Putamen (tissue), 1 donor: ENCODE data around the gene CORO7.

ENCODE experiments used
- DNase-seq: peaks from one replicate; pipeline ENCODE4 v3.0.0-alpha.2; 2016; ENCODE audit warnings: low spot score

CORO7 gene

DNA sequence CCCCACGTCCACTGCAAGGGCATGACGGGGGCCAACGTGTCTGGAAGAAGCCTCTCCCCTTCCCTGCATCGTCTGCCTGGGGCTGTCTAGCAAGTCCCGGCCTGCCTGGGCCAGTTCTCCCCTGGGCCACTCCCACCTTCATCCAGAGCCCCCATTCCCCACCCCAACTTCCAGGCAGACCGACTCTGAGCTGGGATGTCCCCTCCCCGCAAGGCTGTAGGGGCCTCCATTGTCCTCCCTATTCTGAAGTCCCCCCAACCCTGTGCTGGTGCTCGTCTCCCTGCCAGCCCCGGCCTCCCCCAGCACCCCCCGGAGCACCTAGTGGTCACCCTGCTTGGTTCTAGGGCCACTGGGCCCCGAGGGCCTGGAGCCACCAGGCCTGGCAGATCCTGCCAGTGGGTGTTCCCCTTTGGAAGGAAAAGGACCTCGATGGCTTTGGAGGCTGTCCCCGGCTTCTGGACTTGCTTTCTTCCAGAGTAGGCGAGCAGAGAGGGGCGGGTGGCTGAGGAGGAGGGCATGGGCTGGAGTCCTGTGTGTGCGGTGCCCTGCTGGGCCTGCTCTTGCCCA, 95.7 kb downstream of the CORO7 start:
- DNase-seq: no peak

DNA sequence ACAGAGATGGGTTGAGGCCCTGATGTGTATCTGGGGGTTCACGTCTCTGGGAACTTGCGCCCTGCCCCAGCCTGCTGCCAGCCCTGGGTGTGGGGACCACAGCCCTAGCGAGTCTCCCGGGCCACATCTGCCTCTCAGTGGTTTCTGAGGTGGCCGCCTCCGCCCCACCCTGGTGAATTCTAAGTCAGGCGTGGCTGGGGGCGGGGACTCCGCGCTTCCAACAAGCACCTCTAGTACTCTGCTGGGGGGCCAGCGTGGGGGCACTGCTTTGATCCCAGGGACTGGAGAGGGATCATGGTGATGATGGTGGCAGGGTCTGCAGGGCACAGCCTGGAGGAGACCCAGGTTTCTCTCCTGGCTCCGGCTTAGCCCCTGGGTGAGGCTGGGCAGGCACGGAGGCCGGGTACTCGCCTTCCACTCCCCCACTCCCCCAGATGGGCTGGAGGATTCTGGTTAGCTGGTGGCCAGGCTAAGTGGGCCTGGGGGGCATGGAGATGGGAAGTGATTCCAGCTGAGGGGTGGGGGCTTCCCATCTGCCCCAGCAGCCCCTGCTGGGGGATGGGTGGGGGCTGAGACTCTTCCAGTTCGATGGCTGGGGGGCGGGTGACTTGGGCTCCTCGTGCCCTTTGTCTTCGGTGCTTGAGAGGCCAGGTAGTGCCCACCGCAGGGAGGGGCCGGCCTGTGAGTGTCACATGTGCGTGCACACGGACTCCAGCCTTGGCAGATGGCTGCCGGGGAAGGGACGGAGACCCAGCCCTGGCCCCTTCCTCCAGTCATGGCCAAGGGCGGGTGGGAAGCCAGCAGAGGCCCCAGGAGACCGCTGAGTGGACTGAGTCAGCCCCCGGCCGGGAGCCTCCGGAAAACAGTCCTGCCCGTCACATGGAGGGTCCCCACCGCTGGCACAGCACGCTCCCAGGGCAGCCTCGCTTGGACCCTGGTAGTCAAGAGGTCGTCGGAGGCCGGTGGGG, 96.7 kb downstream of the CORO7 start:
- no peak for DNase-seq

DNA sequence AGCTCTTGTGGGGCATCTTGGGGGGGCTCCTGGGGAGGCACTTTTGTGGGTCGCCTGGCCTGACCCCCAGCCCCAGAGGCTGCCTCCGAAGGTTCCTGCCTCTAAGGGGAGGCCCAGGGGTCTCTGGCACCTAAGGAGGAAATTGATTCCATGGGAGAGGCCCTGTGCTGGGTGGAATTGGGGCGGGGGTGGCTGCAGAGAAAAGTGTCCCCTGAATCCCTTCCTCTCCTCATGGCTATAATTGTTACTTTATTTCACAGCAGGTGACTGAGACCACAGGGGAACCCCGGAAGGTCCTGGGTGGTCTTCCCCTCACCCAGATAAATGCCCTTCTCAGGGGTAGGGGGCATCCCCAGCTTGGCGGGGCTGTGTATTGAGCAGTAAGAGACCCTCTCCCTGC, 97.4 kb downstream of the CORO7 start:
- DNase-seq: no peak

DNA sequence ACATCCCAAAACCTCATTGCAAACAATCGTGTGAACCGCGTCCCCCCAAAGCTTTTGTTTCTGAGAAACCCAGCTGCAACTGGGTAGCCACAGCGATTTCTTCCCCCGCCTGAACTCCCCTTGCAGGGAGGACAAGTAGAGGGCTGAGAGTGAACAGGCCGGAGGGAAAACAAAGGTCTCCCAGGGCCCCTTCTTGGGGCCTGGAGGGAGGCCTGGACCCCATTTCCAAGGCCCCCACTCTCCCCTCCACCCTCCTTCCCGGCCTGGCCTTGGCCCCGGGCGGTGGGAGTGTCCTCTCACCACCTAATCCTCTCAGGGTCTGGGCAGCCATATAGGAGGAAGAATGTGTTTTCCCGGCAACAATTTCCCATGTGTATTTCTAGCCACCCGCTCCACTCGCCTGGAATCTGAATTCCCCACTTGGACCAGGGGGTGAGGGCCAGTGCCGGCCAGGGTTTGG, 97.9 kb downstream of the CORO7 start:
- no peak for DNase-seq

DNA sequence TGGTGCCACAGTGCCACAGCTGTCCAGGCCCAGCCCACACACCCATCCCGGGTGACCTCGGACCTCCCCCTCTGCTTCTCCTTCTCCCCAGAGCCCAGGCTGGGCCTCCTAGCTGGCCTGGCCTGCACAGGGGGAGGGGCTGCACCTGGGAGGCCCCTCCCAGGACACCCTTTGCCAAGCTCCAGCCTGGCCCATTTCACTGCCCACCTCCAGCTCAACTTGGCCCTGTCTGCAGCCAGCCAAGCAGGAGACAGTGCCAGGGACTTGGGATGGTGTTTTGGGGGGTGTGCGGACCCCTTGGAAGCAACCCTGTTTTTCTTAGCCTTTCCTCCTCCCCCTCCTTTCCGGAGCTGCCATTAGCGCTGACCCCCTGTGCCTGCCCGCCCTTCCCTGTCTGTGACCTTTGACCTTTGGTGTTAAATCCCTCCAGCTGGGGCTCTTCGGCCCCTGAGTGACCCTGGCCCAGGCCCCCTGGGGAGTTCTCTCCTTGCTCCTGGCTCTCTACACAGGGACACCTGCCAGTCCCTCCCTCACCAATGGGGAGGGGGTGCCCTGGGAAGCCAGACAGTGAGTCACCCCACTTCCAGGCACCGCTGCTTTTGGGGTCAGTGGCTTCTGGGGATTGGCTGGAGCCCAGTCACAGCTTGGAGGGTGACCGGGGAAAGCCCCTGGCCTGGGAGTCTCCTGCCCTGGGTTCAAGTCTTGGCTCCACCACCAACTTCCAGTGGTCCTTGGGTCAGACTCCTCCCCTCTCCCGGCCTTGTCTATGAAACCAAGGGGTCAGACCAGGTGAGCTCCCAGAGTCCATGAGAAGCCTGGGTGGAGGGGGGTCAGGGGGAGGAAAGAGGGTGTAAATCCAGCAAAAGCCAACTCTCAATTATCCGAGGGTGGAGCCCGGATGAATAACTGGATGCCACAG, 98.6 kb downstream of the CORO7 start:
- DNase-seq: no peak

DNA sequence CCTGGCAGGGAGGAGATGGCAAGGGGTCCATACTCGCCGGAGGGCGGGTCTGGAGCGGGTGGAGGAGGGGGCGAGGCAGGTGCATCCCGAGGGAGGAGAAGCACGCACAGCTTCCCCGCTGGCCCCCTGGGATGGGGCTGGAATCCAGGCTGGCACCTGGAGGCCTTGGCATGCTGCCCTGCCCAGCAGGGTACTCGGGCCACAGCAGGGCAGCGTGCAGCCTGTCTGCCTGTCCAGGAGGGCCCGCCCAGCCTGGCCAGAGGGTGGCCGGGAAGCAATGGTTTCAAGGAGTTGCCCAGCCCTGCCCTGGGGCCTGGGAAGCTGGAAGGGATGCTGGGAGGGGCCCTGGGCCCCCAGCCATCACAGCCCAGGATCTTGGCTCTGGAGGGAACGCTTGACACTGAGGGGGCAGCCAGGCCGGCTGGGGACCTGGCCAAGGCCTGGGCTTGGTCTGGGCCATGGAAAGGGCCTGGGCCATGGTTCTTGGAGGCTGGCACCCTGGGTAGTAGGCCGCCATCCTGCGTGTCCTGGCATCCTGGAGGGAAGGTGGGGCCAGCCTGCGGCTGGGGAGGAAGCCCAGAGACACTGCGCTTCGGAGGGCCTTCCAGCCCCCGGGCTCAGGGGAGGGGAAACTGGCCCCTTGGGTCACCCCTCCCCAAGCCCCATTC, 99.4 kb downstream of the CORO7 start:
- DNase-seq: peak; percentile 67

DNA sequence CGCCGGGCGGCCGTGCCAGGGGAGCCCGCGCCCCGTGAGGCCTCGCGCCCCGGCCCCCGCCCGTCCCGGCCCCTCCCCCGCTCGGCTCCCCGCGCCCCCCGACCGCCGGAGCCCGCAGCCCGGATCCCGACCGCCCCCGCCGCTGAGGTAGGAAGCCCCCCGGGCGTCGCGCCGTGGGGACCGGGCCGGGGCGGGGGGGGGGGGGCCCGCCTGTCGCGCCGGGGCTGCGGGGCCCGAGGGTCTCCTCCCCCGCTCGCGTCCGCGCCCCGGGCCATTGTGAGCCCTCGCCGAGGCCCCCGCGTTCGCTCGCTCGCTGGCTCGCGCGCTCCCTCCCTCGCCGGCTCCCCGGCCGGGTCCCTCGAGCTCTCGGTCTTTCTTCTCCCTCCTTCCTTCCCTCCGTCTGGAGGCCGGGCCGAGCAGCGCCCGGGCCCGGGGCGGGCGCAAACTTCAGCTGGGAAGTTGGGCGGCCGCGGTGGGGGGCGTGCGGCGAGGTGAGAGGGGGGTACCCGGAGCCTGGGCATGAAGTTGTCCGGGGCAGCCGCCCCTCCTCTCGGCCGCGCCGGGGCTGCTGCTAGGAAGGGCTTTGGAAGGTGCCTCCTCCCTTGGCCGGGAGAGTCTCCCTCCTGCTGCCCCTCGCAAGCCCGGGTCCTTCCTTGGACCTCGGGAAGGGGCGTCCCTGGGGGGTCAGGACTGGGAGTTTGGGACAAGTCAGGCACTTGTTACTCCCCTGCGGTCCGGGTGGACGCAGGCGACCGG, 100.1 kb downstream of the CORO7 start:
- no peak for DNase-seq

DNA sequence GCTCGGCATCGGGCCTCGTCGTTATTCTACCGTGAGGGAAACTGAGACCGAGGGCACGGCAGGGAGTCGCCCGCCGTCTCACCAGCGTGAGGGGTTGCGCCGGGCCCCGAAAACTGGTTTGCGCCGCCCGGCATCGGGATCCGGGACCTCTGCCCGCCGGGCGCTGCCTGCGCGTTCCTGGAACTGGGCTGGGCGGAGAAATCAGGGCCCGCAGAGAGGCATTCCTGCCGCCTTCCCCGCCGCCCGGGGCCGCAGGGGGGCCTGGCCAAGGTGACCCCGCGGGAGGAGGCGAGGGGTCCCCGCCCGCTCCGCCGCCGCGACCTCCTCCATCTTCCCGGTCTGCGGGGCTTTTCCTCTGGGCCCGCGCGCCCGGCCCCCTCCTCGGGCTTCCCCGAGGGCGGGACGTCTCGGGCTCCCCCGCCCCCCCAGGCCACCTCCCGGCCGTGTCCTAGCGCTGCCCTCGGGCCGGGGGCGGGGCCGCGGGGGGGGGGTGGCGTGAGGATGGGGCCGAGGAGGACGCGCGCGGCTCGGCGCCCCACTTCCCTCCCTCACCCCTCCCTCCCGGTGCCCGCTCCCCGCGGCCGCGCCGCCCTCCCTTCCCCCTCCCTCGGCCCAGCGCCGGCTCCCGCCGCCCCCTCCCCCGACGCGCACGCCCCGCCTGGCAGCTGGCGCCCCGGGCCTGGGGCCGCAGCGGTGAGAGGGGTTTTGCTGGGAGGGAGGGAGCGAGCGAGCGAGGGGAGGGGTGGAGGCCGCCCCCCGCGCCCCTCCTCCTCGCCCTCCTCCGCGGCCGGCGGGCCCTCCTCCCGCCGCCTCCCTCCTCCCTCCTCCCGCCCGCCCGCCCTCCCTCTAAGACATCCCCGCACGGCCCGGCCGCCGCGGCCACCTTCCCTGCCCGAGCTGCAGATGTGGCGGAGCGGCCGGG, 100.9 kb downstream of the CORO7 start, which contains the start of gene GLIS2:
GLIS2 (plus strand) TSS at position 882 of the 922 bp plus-strand sequence. CDS start 16,214 bp downstream, outside the sequence.
- peak; percentile 56 for DNase-seq

DNA sequence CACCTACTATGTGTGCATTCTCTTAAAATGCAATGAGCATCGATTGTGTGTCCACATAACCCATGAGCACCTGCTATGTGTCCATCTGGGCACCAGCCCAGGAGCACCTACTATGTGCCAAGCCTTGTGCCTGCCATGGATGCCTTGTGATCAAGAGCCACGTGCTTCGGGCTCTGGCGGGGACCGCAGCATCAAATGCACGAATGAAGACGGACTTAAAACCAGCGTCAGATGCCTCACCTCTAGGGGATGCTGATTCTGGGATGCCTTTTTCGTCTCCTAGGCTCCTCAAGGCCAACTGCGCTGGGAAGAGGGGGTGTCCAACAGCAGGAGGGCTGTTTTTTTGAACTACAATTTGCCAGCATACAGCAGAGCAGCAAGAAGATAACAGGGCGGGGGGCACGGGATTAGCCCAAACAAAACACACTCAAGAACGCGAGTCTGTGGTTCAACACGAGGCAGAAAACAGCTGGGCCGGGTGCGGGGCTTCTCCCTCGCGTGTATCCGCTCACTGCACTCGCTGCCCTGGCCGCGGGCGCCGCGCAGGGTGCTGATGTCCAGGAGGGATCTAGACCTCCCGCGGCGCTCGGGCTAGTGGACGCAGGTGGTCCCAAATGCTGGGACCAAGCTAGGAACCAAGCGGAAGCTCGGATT, 101.7 kb downstream of the CORO7 start:
- DNase-seq: no peak

DNA sequence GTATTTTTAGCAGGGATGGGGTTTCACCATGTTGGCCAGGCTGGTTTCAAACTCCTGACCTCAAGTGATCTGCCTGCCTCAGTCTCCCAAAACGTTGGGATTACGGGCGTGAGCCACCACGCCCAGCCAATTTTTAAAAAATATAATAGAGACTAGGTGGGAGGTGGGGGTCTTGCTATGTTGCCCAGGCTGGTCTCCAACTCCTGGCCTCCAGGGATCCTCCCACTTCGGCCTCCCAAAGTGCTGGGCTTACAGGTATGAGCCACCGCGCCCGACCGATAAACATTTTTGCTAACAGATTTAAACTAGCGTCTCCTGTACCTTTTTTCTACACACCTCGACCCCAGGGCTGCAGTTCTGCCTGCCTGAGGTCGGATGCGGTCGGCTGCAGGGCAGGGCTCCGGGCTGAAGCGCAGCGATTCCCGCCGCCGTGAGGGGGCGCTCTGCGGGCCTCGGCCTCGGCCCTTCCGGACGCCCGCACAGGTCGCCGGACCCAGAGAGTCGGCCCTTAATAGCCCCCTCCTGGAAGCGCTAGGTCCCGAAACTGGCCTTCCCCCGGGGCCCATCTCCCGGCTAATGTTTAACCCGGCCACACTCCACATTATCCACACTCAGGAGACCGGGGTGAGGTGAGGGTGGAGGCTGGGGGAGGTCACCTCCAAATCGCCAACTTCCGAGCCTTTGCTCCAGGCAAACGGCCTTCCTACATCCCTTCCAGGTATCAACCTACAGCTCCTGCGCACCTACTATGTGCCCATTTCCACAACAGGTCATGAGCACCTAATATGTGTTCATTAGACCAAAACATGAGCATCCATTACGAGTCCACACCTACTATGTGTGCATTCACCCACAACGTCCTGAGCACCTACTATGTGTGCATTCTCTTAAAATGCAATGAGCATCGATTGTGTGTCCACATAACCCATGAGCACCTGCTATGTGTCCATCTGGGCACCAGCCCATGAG, 102.5 kb downstream of the CORO7 start:
- DNase-seq: no peak

DNA sequence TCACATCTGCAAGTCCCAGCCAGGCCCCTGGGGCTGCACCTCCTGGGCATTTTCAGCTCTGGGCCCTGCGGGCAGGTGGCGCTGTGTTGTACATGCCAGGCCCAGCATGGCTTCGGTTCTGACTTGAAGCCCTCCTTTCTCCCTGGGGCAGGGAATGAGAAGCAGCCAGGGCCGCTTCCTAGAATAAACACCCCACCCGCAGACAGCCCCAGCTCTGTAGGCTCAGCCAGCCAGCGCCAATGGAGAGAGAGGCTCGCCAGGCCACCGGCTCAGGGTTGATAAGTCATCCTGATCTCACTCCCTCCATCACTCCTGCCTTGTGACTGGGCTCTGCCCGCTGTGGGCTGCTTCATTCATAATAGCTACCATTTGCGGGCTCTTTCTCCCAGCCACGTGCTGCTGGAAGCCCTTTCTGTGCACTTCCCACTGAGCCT, 106.5 kb downstream of the CORO7 start:
- no peak for DNase-seq

DNA sequence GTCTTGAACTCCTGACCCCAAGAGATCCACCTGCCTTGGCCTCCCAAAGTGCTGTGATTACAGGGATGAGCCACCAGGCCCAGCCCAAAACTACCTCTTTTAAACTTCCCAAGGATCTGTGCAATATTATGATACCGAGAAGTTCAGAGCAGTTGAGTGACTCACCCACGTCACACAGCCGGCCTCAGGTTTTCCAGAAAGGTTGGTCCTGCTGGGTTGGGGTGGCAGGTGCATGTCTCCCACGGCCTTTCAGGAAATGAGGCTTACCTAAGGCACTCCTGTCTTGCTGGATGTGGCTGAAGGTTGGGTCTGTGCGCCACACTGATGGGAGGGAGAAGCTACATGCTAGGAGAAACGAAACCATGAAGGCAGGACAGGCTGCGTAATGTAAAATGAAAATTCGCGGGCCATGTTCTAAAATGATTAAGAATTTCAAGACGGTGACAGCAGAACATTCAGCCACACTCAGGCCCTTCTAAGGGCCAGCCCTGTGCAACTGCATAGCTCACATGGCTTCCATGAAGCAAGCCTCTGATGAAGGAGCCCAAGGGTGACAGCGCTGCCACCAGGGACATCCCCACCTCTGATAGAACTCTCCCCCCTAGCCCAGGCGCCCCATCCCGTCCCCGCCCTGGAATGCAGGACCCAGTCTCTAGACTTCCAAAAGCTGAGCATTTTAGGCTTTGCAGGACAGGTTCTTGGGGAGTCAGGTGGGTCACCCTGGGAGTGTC, 107.1 kb downstream of the CORO7 start:
- no peak for DNase-seq

DNA sequence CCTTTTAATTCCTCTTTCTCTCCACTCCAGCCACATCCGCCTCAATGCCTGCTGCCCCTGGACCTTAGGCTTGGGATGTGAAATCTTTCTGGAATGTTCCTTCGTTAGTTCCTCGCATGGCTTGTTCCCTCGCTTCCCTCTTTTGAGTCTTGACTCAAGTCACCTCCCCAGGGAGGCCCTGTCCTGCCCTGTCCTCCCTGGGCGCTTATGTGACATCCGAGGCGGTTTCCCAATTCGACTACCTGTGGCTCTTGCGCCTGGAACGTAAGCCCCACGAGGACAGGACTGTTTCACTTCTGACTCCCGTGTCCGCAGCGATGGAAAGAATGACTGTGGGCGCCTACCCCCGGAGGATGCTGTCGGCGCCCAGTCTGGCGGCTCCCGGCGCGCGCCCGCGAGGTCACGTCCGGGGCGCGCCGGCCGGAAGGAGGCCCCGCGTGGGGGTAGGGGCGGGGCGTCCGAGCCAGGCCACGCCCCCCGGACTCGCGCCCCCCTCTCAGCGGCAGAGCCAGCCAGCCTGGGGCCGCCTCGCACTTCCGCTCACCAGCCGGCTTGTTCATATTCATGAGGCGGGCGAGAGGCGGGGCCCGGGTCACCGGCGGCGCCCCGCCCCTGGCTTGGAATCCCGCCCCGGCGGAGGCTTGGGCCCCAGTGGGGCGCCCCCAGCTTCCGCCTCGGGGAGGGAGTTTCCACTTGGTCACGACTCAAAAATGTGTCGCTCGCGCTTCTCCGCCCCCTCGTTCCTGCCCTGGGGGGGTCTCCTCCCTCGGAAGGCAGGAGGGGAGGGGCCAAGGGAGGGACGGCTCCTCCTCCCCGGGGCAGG, 109.0 kb downstream of the CORO7 start:
- peak; percentile 85 for DNase-seq

DNA sequence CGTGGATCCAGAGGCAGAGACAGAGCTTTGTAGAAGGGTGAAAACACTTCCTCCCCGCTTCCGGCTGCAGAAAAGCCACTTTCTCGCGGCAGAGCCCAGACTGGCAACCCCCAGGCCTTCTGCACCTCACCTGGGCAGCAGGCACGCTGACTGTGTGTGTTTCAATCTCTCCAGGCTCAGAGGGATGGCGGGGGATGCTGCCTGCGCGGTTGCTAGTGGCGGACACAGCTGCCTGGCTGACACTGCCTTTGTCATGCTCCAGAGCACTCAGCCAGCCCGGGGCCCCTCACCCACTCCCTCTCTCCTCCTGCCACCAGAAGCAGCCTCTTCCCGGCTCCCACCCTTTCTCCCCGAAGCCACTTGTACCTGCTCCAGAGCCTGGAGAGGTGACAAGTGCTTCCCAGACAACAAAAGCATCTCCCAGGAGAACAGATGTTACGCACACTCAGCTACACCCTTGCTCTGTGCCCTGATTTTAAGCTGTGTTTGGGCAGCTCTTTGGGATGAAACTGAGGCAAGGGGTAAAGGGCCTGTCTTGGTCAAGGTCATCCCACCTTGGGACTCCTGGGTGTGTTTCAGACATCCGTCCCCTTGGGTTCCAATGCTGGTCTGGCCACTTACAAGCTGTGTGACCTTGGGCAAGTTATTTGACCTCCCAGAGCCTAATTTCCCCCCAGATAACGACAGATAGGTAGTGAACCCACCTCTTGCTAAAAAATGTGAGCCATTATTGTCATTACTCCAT, 109.8 kb downstream of the CORO7 start:
- no peak for DNase-seq
